ENCODE measurements around the gene FABP7.

DNA sequence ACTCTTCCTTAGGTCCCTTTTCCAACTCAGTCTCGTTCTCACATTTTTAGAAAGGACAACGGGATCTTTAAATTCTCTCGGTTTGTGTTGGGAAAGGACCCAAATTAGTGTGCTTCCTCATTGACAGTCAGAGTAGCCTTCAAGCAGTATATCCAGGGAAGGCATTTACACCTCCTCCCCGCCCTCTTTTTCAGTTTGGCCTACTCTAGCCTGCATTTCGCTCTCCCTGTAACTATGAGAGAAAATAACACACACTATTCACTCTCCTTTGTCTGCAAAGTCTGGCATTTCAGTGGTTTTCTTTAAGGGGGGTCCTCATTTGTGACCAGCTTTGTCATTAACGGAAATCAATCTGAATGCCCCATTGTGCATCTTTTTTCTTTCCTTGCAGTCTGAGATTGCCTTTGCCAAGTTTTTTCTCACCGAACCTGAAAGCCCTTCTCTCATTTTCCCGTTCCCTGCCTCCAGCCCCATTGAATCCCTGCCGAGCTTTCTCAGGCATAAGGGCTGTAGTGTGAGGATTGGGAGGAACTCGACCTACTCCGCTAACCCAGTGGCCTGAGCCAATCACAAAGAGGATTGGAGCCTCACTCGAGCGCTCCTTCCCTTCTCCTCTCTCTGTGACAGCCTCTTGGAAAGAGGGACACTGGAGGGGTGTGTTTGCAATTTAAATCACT lies 393 bp upstream of the FABP7 start:
- TF ChIP-seq EZH2phosphoT487 (IDR thresholded peaks at IDR 0.05; ENCODE audit: low read depth) = no peak
- TF ChIP-seq, protein P1, sequence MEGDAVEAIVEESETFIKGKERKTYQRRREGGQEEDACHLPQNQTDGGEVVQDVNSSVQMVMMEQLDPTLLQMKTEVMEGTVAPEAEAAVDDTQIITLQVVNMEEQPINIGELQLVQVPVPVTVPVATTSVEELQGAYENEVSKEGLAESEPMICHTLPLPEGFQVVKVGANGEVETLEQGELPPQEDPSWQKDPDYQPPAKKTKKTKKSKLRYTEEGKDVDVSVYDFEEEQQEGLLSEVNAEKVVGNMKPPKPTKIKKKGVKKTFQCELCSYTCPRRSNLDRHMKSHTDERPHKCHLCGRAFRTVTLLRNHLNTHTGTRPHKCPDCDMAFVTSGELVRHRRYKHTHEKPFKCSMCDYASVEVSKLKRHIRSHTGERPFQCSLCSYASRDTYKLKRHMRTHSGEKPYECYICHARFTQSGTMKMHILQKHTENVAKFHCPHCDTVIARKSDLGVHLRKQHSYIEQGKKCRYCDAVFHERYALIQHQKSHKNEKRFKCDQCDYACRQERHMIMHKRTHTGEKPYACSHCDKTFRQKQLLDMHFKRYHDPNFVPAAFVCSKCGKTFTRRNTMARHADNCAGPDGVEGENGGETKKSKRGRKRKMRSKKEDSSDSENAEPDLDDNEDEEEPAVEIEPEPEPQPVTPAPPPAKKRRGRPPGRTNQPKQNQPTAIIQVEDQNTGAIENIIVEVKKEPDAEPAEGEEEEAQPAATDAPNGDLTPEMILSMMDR (IDR thresholded peaks at IDR 0.05; ENCODE audit: low read depth, low read length) = no peak

Data from OCI-LY3 (cell line).